ENCODE data around the gene ANKRD18A.

Gene ANKRD18A

GRCh38 chr9:38652486-38652885 lies 32.1 kb upstream of the ANKRD18A start:
- Mint-ChIP-seq H3K27ac (no peak overlapping the region), H3K4me1 (no peaks in the 10 kb centered on the region), H3K36me3 (ENCODE audit: low read depth) (no peaks in the 10 kb centered on the region), H3K9me3 (peaks cover 2% of the 10 kb centered on the region), H3K27me3 (ENCODE audit: low read depth) (peaks cover 11% of the 10 kb centered on the region), H3K4me3 (no peak overlapping the region)
- TF ChIP-seq, protein P1, sequence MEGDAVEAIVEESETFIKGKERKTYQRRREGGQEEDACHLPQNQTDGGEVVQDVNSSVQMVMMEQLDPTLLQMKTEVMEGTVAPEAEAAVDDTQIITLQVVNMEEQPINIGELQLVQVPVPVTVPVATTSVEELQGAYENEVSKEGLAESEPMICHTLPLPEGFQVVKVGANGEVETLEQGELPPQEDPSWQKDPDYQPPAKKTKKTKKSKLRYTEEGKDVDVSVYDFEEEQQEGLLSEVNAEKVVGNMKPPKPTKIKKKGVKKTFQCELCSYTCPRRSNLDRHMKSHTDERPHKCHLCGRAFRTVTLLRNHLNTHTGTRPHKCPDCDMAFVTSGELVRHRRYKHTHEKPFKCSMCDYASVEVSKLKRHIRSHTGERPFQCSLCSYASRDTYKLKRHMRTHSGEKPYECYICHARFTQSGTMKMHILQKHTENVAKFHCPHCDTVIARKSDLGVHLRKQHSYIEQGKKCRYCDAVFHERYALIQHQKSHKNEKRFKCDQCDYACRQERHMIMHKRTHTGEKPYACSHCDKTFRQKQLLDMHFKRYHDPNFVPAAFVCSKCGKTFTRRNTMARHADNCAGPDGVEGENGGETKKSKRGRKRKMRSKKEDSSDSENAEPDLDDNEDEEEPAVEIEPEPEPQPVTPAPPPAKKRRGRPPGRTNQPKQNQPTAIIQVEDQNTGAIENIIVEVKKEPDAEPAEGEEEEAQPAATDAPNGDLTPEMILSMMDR (IDR thresholded peaks at IDR 0.05; ENCODE audit: unreplicated experiment in 3 of 3), result no peak

GRCh38 chr9:38652044-38652443 lies 31.6 kb upstream of the ANKRD18A start:
- Mint-ChIP-seq H3K27ac (no peak overlapping the region), H3K9me3 (peaks cover 2% of the 10 kb centered on the region), H3K27me3 (ENCODE audit: low read depth) (peaks cover 11% of the 10 kb centered on the region), H3K4me1 (no peaks in the 10 kb centered on the region), H3K4me3 (no peak overlapping the region), H3K36me3 (ENCODE audit: low read depth) (no peaks in the 10 kb centered on the region)
- TF ChIP-seq, protein P1 (IDR thresholded peaks at IDR 0.05; ENCODE audit: unreplicated experiment in 3 of 3), result no peak

DNA sequence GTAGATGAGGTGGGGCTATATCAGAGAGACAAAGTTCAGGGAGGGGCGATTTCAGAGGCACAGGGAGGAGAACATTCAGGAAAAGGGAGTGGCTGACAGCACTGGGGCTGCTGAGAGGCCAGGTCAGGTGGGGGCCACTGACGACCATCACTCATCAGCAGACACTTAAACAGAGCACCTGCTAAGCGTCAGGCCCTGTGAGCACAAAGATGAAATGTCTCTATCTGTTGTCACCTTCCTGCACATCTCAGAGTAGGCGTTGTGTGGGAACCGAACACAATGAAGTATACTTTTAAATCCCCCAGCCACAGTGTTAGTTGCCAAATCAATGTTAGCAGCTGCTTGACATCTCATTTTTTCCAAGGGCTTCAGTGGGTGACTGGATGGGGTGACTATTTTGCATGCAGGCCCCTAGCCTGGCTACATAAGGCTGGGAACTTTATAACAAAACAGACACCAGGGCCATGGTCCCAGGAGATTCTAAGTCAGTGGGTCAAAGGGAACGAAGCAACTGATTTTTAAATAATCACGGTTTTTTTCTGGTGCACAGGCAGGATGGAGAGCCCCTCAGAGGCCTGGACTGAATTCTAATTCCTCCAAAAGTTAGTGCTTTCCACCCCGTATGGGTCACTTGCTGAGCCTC lies 31.1 kb upstream of the ANKRD18A start:
- H3K36me3 Mint-ChIP-seq (ENCODE audit: low read depth), result no peaks in the 10 kb centered on the region
- H3K4me1 Mint-ChIP-seq, result no peaks in the 10 kb centered on the region
- TF ChIP-seq, protein P1 (IDR thresholded peaks at IDR 0.05; ENCODE audit: unreplicated experiment in 3 of 3), result no peak
- no peak overlapping the region for H3K4me3 Mint-ChIP-seq
- no peak overlapping the region for H3K27ac Mint-ChIP-seq
- H3K9me3 Mint-ChIP-seq, result peaks cover 2% of the 10 kb centered on the region
- peaks cover 11% of the 10 kb centered on the region for H3K27me3 Mint-ChIP-seq (ENCODE audit: low read depth)

- Mint-ChIP-seq H3K4me3 (no peak overlapping the region), H3K9me3 (peaks cover 2% of the 10 kb centered on the region), H3K36me3 (ENCODE audit: low read depth) (no peaks in the 10 kb centered on the region), H3K4me1 (no peaks in the 10 kb centered on the region), H3K27me3 (ENCODE audit: low read depth) (peaks cover 11% of the 10 kb centered on the region), H3K27ac (no peak overlapping the region)
- TF ChIP-seq, protein P1 (IDR thresholded peaks at IDR 0.05; ENCODE audit: unreplicated experiment in 3 of 3), result no peak
Observed at GRCh38 chr9:38650564-38650963, 30.2 kb upstream of the ANKRD18A start.

- TF ChIP-seq, protein P1 (IDR thresholded peaks at IDR 0.05; ENCODE audit: unreplicated experiment in 3 of 3), result no peak
- Mint-ChIP-seq H3K4me1 (no peaks in the 10 kb centered on the region), H3K4me3 (no peak overlapping the region), H3K27me3 (ENCODE audit: low read depth) (peaks cover 11% of the 10 kb centered on the region), H3K36me3 (ENCODE audit: low read depth) (no peaks in the 10 kb centered on the region), H3K27ac (no peak overlapping the region), H3K9me3 (peaks cover 2% of the 10 kb centered on the region)
Observed at GRCh38 chr9:38649731-38650363, 29.5 kb upstream of the ANKRD18A start.

DNA sequence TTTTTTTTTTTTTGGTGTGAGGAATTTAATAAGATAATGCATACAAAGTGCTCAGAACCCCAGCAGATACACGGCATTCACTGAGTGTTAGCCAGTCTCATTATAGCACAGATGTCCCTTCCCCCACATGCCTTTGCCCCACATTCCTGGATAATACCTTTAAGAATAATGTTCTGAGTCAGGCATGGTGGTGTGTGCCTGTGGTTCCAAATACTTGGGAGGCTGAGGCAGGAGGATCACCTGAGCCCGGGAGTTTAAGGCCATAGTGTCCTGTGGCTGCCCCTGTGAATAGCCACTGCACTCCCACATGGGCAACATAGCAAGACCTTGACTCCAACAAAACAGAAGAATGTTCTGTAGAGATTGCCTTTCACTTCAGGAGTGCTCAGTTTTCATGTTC lies 24.2 kb upstream of the ANKRD18A start:
- TF ChIP-seq, protein P1 (IDR thresholded peaks at IDR 0.05; ENCODE audit: unreplicated experiment in 3 of 3), result no peak
- Mint-ChIP-seq H3K27ac (no peak overlapping the region), H3K27me3 (ENCODE audit: low read depth) (no peaks in the 10 kb centered on the region), H3K4me3 (no peak overlapping the region), H3K36me3 (ENCODE audit: low read depth) (no peaks in the 10 kb centered on the region), H3K4me1 (peaks cover 7% of the 10 kb centered on the region), H3K9me3 (peaks cover 2% of the 10 kb centered on the region)

All from nephron (organoid).